ENCODE results near the gene TMEM255B. TPM values are rescaled to one million over a fixed set of nuclear protein-coding genes. Genes with fewer than 3 reads are reported as not detected.

The TMEM255B gene
- total RNA-seq, 1 experiment from 2014 or later = 0.86 TPM

DNA sequence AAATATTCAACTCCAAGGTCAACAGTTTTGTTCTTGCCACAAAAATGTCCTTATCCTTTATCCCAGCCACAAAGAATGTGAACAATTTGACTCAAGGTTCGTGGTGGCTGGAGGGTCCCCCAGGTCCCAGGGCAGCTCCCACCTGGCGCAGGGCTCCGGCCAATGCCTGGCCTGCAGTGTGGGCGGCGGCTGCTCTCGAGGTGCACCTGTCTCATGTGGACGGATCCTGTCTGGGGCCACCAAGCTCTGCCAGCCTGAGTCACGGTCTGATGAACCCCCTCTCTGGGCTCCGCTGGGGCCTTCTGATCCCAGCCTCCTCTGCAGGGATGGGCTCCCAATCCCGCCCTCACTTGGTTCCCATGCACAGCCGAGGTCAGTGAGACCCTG, 55.4 kb downstream of the TMEM255B start:
- Histone ChIP-seq H3K4me1 (ENCODE audit: low read length) (peaks cover 9% of the 10 kb centered on the region), H3K36me3 (ENCODE audit: insufficient read depth, low read length) (peaks cover 12% of the 10 kb centered on the region), H3K4me3 (ENCODE audit: low read length) (no peak overlapping the region), H3K79me2 (ENCODE audit: low read length) (peaks cover 38% of the 10 kb centered on the region), H3K9me2 (replicated peaks; ENCODE audit: insufficient read depth, low read length) (no peaks in the 10 kb centered on the region), H4K20me1 (ENCODE audit: insufficient read depth, low read depth, low read length) (peaks cover 30% of the 10 kb centered on the region), H3K27ac (ENCODE audit: low read length) (no peak overlapping the region), H3K27me3 (ENCODE audit: low read length) (no peaks in the 10 kb centered on the region), H3K4me2 (ENCODE audit: low read depth, low read length, poor library complexity, severe bottlenecking) (no peak overlapping the region), H3K9ac (ENCODE audit: low read length) (no peak overlapping the region), H3K9me3 (ENCODE audit: low read length) (no peaks in the 10 kb centered on the region; the same call in 1 of the 2 replicates), H2AFZ (ENCODE audit: low read length) (no peak overlapping the region)
- no peak for DNase-seq

GRCh38 chr13:113815151-113816058, 56.4 kb downstream of the TMEM255B start:
- Histone ChIP-seq H3K4me2 (ENCODE audit: low read depth, low read length, poor library complexity, severe bottlenecking) (peak overlapping the region; percentile 81), H4K20me1 (ENCODE audit: insufficient read depth, low read depth, low read length) (peaks cover 39% of the 10 kb centered on the region), H3K79me2 (ENCODE audit: low read length) (peaks cover 48% of the 10 kb centered on the region), H3K4me1 (ENCODE audit: low read length) (peaks cover 9% of the 10 kb centered on the region), H3K4me3 (ENCODE audit: low read length) (peak overlapping the region; percentile 99), H3K9me2 (replicated peaks; ENCODE audit: insufficient read depth, low read length) (no peaks in the 10 kb centered on the region), H3K36me3 (ENCODE audit: insufficient read depth, low read length) (peaks cover 12% of the 10 kb centered on the region), H3K9ac (ENCODE audit: low read length) (peak overlapping the region; percentile 99), H3K9me3 (ENCODE audit: low read length) (no peaks in the 10 kb centered on the region; the same call in 1 of the 2 replicates), H3K27me3 (ENCODE audit: low read length) (no peaks in the 10 kb centered on the region), H3K27ac (ENCODE audit: low read length) (peak overlapping the region; percentile 85), H2AFZ (ENCODE audit: low read length) (peak overlapping the region; percentile 60; the same call in 1 of the 2 replicates)
- peak; percentile 96 for DNase-seq

- Histone ChIP-seq H3K9me3 (ENCODE audit: low read length) (no peaks in the 10 kb centered on the region; the same call in 1 of the 2 replicates), H3K36me3 (ENCODE audit: insufficient read depth, low read length) (peaks cover 14% of the 10 kb centered on the region), H3K4me2 (ENCODE audit: low read depth, low read length, poor library complexity, severe bottlenecking) (peak overlapping the region; percentile 81), H3K9me2 (replicated peaks; ENCODE audit: insufficient read depth, low read length) (no peaks in the 10 kb centered on the region), H4K20me1 (ENCODE audit: insufficient read depth, low read depth, low read length) (peaks cover 46% of the 10 kb centered on the region), H2AFZ (ENCODE audit: low read length) (no peak overlapping the region), H3K4me1 (ENCODE audit: low read length) (peaks cover 9% of the 10 kb centered on the region), H3K79me2 (ENCODE audit: low read length) (peaks cover 57% of the 10 kb centered on the region), H3K27ac (ENCODE audit: low read length) (peak overlapping the region; percentile 85), H3K4me3 (ENCODE audit: low read length) (peak overlapping the region; percentile 99), H3K9ac (ENCODE audit: low read length) (peak overlapping the region; percentile 99), H3K27me3 (ENCODE audit: low read length) (no peaks in the 10 kb centered on the region)
- peak; percentile 69 for DNase-seq
Measured at GRCh38 chr13:113816254-113816929, 57.4 kb downstream of the TMEM255B start.

DNA sequence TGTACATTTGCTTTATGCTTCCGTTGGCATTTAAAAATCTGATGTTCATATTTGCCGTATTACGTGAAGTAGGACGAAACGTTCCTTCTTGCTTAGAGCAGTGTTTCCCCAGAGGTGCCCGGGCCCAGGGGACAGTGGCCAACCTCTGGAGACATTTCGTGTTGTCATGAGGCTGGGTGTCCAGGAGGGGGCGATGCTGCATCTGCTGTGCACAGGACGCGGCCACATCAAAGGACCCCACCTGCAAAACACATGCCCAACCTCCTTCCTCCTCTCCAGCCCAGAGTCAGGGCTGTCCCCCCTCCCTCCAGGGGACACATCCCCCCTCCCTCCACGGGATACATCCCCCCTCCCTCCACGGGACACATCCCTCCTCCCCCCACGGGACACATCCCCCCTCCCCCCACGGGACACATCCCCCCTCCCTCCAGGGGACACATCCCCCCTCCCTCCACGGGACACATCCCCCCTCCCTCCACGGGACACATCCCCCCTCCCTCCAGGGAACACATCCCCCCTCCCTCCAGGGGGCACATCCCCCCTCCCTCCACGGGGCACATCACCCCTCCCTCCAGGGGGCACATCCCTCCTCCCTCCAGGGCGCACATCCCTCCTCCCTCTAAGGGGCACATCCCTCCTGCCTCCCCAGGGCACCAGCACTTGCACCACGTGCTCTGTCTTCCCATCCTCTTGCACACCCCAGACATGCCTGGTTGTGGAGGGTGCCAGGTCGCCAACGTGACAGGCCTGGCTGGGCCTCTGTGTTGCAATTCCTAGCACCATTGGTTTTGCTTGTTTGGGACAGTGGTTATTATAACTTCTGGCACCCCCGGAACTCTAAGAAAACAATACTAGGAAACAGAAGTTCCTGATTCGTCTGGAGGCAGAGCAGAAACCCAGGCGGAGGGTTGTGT, 58.2 kb downstream of the TMEM255B start:
- H3K27me3 ChIP-seq (ENCODE audit: low read length) = no peaks in the 10 kb centered on the region
- peaks cover 55% of the 10 kb centered on the region for H4K20me1 ChIP-seq (ENCODE audit: insufficient read depth, low read depth, low read length)
- peaks cover 62% of the 10 kb centered on the region for H3K79me2 ChIP-seq (ENCODE audit: low read length)
- H3K27ac ChIP-seq (ENCODE audit: low read length) = peak overlapping the region; percentile 85
- peaks cover 15% of the 10 kb centered on the region for H3K36me3 ChIP-seq (ENCODE audit: insufficient read depth, low read length)
- peak overlapping the region; percentile 99 for H3K4me3 ChIP-seq (ENCODE audit: low read length)
- H3K9me2 ChIP-seq (replicated peaks; ENCODE audit: insufficient read depth, low read length) = no peaks in the 10 kb centered on the region
- no peaks in the 10 kb centered on the region; the same call in 1 of the 2 replicates for H3K9me3 ChIP-seq (ENCODE audit: low read length)
- H3K4me2 ChIP-seq (ENCODE audit: low read depth, low read length, poor library complexity, severe bottlenecking) = peak overlapping the region; percentile 81
- no peak overlapping the region for H2AFZ ChIP-seq (ENCODE audit: low read length)
- peak; percentile 94 for DNase-seq
- H3K9ac ChIP-seq (ENCODE audit: low read length) = peak overlapping the region; percentile 99
- H3K4me1 ChIP-seq (ENCODE audit: low read length) = peaks cover 9% of the 10 kb centered on the region

- Histone ChIP-seq H3K36me3 (ENCODE audit: insufficient read depth, low read length) (peaks cover 15% of the 10 kb centered on the region), H3K9me3 (ENCODE audit: low read length) (no peaks in the 10 kb centered on the region; the same call in 1 of the 2 replicates), H2AFZ (ENCODE audit: low read length) (no peak overlapping the region), H3K9me2 (replicated peaks; ENCODE audit: insufficient read depth, low read length) (no peaks in the 10 kb centered on the region), H3K4me2 (ENCODE audit: low read depth, low read length, poor library complexity, severe bottlenecking) (no peak overlapping the region), H4K20me1 (ENCODE audit: insufficient read depth, low read depth, low read length) (peaks cover 63% of the 10 kb centered on the region), H3K9ac (ENCODE audit: low read length) (no peak overlapping the region), H3K27me3 (ENCODE audit: low read length) (no peaks in the 10 kb centered on the region), H3K79me2 (ENCODE audit: low read length) (peaks cover 70% of the 10 kb centered on the region), H3K27ac (ENCODE audit: low read length) (no peak overlapping the region), H3K4me3 (ENCODE audit: low read length) (no peak overlapping the region), H3K4me1 (ENCODE audit: low read length) (peaks cover 9% of the 10 kb centered on the region)
- DNase-seq = no peak
Measured at GRCh38 chr13:113817860-113818691, 59.0 kb downstream of the TMEM255B start.

- Histone ChIP-seq H3K27ac (ENCODE audit: low read length) (no peak overlapping the region), H3K27me3 (ENCODE audit: low read length) (no peaks in the 10 kb centered on the region), H4K20me1 (ENCODE audit: insufficient read depth, low read depth, low read length) (peaks cover 70% of the 10 kb centered on the region), H3K4me2 (ENCODE audit: low read depth, low read length, poor library complexity, severe bottlenecking) (no peak overlapping the region), H3K9me3 (ENCODE audit: low read length) (no peaks in the 10 kb centered on the region; the same call in 1 of the 2 replicates), H3K9me2 (replicated peaks; ENCODE audit: insufficient read depth, low read length) (no peaks in the 10 kb centered on the region), H3K4me3 (ENCODE audit: low read length) (no peak overlapping the region), H3K4me1 (ENCODE audit: low read length) (peaks cover 9% of the 10 kb centered on the region), H3K9ac (ENCODE audit: low read length) (no peak overlapping the region), H3K79me2 (ENCODE audit: low read length) (peaks cover 77% of the 10 kb centered on the region), H3K36me3 (ENCODE audit: insufficient read depth, low read length) (peaks cover 15% of the 10 kb centered on the region), H2AFZ (ENCODE audit: low read length) (no peak overlapping the region)
- DNase-seq = no peak
Measured at GRCh38 chr13:113818700-113819295, 59.8 kb downstream of the TMEM255B start.

DNA sequence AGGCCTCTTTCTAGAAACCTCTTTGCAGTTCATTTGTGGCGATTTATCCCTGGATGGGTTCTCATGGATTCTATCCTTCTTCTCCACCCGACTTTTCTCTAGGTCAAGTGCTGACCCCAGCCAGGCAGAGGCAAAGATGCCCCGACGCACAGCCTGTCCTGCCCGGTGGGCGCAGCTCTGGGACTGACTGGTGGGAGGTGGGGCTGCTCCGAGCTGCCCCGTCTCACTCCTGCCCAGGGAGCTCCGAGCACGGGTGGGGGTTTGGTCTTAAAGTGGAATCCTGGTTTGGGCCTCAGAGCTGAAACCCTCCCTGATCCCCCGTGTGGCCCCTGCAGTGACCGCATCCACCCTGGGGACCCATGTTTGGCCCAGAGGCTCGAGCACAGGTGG, 60.3 kb downstream of the TMEM255B start:
- no peak overlapping the region for H3K9ac ChIP-seq (ENCODE audit: low read length)
- no peak overlapping the region for H3K27ac ChIP-seq (ENCODE audit: low read length)
- no peaks in the 10 kb centered on the region; the same call in 1 of the 2 replicates for H3K9me3 ChIP-seq (ENCODE audit: low read length)
- H3K36me3 ChIP-seq (ENCODE audit: insufficient read depth, low read length) = peaks cover 15% of the 10 kb centered on the region
- H4K20me1 ChIP-seq (ENCODE audit: insufficient read depth, low read depth, low read length) = peaks cover 70% of the 10 kb centered on the region
- no peak for DNase-seq
- no peak overlapping the region for H3K4me3 ChIP-seq (ENCODE audit: low read length)
- no peaks in the 10 kb centered on the region for H3K9me2 ChIP-seq (replicated peaks; ENCODE audit: insufficient read depth, low read length)
- H3K4me2 ChIP-seq (ENCODE audit: low read depth, low read length, poor library complexity, severe bottlenecking) = no peak overlapping the region
- peaks cover 9% of the 10 kb centered on the region for H3K4me1 ChIP-seq (ENCODE audit: low read length)
- H2AFZ ChIP-seq (ENCODE audit: low read length) = no peak overlapping the region
- no peaks in the 10 kb centered on the region for H3K27me3 ChIP-seq (ENCODE audit: low read length)
- peaks cover 78% of the 10 kb centered on the region for H3K79me2 ChIP-seq (ENCODE audit: low read length)

Measured in Karpas-422 (cell line).